Measurements from ENCODE around the gene RAB11FIP3.
A peak's percentile ranks its signal among the peaks of the same experiment; 100 is the strongest.
"Not testable (repeated sequence)": the region's sequence is repeated elsewhere in the genome, so short reads cannot be mapped to it uniquely, and the experiment has no call there.

RAB11FIP3 gene

GRCh38 chr16:424623-425081, 797 bp upstream of the RAB11FIP3 start:
- DNase-seq, result no peak

DNA sequence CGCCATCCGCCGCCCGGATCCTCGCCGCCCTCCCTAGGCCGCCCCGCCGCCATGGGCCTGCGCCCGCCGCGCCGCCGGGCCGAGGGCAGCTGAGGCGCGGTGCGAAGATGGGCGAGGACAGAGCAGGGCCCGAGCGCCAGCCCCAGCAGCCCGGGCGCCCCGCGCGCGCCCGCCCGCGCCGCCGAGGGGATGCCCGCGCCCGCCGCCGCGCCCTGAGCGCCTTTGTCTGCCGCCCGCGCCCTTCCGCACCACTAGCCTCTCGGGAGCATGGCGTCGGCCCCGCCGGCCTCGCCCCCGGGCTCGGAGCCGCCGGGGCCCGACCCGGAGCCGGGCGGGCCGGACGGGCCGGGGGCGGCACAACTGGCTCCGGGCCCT, 278 bp downstream of the RAB11FIP3 start:
- DNase-seq, result no peak

- DNase-seq, result no peak
These were observed 861 bp downstream of the RAB11FIP3 start for GRCh38 chr16:426115-426905.

DNA sequence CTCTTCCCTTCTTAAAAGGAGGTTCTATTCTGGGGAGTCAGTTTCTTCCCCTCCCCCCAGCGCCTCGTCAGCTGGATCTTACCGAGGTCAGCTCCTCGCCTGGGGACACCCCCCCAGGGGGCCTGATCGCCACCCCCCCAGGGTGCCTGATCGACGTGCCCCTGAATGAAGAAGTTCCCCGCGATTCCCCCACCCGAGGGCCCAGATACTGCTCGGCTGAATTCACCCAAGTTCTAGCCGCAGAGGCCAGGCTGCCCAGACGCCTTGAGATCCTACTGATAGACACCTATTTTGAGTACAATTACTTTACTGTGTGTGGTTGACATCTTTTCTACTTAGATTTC, 1.4 kb downstream of the RAB11FIP3 start:
- no peak for DNase-seq

GRCh38 chr16:427250-427649, 1.8 kb downstream of the RAB11FIP3 start:
- DNase-seq, result no peak

- no peak for DNase-seq
These were observed 5.5 kb downstream of the RAB11FIP3 start for GRCh38 chr16:430904-431303.

DNA sequence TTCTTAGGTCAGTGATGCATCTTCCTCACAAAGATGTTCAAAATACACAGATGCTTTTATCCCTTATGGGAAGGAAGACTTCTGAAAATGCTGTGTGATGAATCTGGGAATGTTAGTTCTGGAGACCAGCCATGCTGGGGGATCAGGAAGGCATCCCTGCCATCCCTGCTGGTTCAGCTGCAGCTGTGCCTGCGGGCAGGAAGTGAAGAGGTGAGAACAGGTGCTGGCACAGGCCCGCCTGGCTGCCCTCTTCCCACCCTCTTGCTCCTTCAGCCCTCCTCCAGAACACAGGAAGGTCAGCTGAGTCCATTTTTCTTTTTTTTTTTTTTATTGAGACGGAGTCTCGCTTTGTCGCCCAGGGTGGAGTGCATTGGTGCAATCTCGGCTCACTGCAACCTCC, 15.2 kb downstream of the RAB11FIP3 start:
- DNase-seq, result no peak

DNA sequence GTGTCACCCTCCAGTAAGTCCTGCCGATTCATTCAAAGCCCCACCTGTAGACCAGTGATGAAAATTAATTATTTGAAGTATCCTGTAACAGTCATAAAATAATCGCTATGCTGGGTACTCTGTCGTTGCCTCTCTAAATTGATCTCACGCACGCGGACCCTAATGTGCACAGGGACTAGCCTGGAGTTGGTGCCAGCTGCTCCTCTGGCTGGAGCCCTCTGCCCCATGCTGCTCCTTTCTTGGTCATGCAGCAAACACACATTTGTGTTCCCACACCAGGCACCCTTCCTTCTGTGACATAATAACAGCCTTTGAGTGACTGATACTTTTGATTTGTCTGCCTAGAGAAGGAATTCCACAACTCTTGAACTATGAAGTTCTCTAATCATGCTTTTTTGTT, 16.0 kb downstream of the RAB11FIP3 start:
- no peak for DNase-seq

GRCh38 chr16:442976-443375, 17.5 kb downstream of the RAB11FIP3 start:
- no peak for DNase-seq

GRCh38 chr16:444027-444426, 18.6 kb downstream of the RAB11FIP3 start:
- DNase-seq, result no peak

DNA sequence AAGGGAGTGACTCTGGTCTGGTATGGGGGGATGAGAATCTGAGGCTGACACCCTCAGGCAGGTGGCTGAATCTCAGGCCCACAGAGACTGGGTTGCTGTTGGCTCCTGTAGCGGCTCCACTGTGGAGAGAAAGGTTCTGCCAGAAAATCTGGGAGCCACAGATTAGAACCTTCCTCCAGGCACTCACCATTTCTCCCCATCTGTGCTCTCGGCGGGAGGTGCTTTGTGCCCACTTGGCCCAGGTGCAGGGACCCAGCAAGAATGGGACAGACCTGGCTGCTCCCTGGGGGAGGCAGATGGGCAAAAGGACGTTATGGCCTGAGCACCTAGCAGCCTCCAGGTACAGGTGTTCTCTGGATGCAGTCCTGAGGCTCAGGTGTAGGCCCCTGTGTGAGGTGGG, 20.1 kb downstream of the RAB11FIP3 start:
- no peak for DNase-seq

DNA sequence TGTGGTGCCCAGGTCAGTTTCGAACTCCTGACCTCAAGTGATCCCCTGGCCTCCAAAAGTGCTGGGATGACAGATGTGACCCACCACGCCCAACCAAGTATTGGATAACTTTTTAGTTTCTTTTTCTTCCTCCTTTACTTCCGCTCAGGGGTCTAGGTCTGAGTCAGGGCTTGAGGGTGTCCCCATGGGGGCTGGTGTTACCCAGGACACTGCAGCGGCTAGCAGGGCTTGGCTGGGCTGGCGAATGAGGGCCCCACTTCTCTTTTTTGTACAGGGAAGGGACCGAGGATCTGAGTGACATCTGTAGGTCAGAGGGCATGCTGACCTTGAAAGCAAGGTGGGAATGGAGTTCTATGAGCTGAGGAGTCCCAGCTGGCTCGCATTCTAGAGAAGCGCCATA, 24.9 kb downstream of the RAB11FIP3 start:
- no peak for DNase-seq

DNA sequence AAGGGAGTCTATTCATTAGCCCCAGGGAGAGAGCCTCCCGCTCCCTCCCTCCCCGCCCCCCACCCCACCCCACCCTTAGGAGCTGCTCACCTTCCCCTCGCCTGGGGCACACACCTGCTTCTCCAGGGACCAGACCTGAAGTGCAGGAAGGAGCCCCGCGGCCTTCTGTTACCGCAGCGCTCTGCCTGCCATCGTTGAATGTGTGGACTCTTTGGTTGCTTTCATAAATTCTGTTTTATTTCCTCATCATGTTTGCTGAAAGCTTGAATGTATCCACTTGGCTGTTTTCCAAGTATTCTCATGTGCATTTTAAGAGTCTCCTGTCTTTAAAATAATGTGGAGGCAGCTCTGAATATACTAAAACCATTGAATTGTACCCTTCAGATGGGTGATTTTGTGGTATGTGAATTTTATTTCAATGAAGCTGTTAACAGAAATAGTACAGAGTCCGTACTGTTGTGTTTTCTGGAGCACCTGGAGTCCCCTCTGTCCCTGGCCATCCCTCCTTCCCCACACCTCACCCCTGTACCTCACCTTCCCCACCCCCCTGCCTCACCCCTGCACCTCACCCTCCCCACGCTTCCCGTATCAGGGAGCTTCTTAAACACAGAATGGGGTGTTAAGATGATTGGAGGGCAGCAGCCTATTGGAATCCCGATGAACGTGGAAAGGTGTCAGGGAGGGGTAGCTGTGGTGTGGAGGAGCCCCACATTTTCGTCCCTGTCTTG, 25.5 kb downstream of the RAB11FIP3 start:
- peak; percentile 68 for DNase-seq

DNA sequence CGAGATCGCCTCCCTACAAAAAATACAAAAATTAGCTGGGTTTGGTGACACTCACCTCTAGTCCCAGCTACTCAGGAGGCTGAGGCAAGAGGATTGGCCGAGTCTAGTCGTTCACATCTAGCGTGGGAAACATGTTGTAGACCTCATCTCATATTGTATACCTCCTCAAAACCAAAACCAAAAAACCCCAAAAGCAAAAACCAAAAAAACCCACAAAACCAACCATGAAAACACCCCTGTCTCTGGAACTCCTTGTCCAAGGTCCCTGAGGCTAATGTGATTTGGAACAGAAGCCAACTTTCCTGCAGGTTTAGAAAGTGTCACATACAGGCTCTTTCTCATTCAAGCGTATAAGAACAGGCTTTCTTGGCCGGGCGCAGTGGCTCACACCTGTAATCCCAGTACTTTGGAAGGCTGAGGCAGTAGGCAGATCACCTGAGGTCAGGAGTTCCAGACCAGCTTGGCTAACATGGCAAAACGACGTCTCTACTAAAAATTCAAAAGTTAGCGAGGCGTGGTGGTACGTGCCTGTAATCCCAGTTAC, 29.0 kb downstream of the RAB11FIP3 start:
- DNase-seq, result no peak

DNA sequence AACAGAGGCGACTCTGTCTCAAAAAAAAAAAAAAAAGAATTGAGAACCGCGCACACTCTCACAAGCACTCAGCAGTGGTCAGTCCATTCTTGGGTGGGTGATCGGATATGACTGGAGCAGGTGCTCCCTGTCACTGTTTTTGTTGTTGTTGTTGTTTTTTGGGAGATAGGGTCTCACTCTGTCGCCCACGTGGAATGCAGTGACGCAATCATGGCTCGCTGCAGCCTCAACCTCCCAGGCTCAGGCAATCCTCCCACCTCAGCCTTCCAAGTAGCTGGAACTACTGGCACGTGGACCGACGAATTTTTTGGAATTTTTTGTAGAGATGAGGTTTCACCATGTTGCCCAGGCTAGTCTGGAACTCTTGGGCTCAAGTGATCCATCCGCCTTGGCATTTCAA, 30.0 kb downstream of the RAB11FIP3 start:
- DNase-seq, result no peak

- no peak for DNase-seq
These were observed 31.5 kb downstream of the RAB11FIP3 start for GRCh38 chr16:456891-457483.

DNA sequence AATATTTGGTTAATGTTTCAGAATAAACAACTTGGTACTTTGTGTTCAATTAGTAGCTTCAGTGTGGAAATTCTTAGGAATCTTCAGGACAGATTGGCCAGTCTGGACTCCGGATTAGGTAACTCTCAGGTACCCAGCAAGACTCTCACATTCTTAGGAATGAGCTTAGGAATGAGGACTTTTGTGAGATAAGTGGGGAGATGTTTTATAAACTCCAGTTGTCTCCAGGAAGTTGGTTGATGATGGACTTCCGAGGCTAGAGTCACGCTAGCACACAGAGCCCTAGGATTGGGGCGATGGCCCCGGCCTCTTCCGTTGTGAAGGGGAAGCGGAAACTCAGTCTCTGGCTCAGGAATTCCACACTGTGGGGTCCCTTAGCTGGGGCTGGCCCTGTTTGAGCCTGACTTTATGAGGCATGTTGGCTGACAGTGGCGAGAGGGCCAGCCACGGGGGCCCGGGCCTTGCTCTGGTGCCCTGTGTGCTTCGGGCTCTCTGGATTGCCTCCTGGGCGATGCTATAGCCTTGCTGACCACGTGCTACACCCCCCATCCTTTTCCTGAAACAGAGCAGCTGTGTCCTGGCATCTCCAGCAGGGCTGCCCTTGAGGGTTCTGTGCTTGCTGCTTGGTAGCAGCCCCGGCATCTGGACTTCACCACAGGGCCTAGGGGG, 32.4 kb downstream of the RAB11FIP3 start:
- no peak for DNase-seq

GRCh38 chr16:459761-460160, 34.3 kb downstream of the RAB11FIP3 start:
- DNase-seq, result no peak

DNA sequence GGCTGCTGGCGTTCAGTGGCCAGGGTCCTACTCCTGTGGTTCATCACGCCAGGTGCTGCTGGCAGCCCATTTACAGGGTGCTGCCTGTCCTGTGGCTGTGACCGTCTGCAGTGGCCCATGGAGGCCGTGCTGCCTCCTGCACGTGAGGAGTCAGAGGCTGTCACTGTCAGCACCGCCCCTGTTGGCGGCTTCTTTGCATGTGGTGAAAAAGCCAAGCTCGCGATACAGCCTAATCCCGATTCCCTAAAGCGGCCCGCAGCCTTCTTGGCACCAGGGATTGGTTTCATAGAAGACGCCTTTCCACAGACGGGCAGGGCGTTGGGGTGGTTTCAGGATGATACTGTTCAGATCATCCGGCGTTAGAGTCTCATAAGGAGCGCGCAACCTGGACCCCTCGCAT, 35.3 kb downstream of the RAB11FIP3 start:
- DNase-seq, result no peak

DNA sequence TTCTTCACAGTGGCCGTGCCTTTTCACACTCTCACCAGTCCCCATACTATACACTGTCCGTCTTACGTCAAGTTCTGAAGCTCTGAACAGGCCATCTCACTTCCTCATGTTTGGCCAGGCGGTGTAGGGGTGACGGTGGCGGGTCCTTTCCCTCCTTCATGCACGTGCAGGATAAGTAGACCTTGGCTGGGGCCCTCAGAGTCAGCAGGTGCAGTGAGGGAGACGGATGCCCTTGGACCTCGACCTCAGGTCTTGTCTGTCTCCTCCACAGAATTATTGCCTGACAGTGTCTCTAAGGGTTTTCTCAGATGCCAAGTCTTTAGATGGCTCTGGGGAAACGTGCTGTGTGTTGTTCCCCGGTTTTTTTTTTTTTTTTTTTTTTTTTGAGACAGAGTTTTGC, 37.6 kb downstream of the RAB11FIP3 start:
- no peak for DNase-seq

DNA sequence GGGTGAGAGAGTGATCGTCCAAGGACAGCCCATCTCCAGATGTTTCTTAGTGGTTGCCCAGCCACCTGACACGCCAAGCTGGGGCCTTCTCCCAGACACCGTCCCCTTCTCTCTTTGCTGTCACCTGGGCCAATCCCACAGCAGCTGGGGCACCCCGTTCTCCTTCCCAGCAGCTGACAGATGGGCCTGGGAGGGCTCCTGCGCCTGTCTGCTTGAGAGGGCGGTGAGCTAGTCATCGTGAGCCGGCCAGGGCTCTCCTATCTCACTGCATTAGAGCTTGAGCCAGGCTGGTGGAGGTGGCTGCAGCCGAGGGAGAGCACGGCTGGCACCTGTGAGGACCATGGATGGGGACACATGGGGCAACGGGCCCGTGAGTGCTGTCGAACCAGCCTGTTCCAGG, 41.2 kb downstream of the RAB11FIP3 start:
- DNase-seq, result no peak

GRCh38 chr16:467249-467871, 41.9 kb downstream of the RAB11FIP3 start:
- not testable (repeated sequence) for DNase-seq

All from NCI-H510A (cell line).